GM21723 (cell line): ENCODE data around the gene TEX28.
"Not testable (repeated sequence)": the region's sequence is repeated elsewhere in the genome, so short reads cannot be mapped to it uniquely, and the experiment has no call there.

Source experiments
- ATAC-seq: cut with Tn5 transposase; IDR thresholded peaks from one replicate; pipeline ENCODE4 v1.9.1; 2021; ENCODE audit warnings: mild to moderate bottlenecking, moderate library complexity; ENCODE audit not compliant: unreplicated experiment

The TEX28 gene

DNA sequence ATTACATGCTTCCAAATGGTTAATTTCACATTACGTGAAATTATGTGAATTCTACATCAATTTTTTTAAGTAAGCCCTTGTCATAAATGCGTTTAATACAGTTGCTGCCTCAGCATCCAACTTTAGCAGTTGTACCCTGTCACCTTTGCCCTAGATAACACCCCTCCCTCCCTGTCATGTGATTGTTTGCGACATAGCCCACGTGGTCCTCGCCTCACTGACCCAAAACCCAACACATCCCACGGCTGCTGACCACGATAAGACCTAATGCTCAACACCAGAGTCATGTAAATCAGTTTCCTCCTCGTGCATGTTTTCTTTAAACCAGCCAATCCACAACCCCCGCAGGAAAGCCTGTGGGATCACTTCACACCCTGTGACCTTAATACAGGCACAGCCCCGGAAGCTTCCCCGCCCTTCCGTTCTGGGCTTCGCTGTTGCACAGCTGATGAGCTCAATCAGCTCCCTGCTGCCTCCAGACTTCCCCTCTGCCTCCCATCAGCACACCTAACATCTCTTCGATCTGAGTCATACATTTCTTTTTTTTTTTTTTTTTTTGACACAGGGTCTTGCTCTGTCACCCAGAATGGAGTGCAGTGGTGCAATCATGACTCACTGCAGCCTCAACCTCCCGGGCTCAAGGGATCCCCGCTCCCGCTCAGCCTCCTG, 47.4 kb downstream of the TEX28 start:
- peak; percentile 85 for ATAC-seq

DNA sequence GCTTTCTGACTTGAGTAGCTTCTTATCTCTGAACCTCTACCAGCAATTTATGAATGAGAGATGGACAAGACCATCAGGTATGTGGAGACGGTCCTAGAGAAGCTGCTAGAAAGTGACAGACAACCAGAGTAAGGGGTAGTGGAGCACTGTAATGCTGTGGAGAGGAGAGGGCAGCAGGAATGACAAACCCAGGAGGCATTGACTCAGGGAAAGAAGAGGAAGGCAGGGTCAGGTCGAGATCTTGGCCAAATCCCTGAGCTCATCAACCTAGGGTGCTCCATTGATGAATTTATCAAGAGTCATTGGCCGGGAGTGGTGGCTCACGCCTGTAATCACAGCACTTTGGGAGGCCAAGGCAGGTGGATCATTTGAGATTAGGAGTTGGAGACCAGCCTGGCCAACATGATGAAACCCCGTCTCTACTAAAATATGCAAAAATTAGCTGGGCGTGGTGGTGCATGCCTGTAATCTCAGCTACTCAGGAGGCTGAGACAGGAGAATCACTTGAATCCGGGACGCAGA, 54.9 kb downstream of the TEX28 start:
- ATAC-seq: not testable (repeated sequence)

DNA sequence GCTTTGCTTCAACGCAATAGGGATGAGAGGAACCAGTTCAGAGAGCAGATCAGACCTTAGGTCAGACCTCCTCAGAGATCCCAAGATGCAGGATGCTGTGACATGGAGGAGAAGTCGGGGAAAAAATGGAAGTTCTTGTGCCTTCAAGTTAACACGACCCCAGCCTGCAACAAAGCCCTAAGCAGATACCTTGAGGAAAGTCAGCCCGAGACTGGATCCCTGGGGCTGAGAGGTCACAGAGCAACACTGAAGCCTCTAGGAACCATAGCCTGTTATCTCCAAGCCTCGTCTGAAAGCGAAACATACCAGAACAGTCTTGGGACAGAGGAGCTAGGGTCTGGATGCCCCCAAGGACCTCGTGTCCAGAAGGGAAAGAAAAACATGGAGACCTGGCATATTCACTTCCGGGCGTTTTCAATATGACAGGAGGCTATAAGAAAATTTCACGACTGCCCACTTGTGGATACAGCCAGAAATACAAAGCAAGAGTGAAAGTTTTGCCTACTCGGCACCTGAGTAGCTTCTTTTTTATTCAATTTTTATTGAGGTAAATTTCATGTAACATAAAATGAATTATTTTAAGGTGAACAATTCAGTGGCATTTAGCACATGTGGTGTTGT, 55.9 kb downstream of the TEX28 start:
- ATAC-seq: not testable (repeated sequence)

DNA sequence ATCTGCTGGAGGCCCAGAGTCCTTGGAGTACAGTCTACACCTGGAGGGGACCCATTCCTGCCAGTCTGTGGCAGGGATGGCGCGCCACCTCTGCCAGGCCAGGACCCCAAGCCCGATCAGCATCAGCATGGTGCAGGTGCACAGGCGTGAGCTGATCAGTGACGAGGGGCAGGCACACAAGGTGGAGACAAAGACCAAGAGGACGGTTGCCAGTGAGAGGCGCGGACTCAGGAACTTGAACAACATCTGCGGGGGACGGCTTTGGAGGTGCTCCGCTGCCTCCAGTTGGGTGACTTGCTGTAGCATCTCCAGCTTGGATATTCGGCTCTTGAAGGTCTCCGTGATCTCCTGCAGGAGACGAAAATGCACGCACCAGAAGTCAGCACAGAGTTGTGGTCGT, 61.3 kb downstream of the TEX28 start:
- not testable (repeated sequence) for ATAC-seq

DNA sequence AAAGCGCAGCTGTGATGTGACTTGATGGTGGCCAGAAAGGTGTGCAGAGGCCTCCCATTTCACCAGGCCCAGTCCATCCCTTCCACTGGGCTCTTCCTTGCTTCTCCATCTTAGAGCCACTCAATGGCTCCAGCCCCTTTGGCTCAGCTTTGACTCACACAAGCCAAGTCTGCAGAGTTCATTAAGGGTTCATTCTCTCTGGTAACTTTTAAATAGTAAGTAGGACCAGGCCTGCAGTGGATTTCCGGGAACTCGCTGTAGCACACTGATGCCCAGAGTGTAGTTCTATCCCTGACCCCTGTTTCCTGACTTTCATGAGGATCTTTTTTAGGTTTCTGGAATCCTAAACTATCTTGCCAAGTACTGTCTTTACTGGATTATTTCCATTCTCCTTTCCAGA, 63.5 kb downstream of the TEX28 start:
- not testable (repeated sequence) for ATAC-seq

DNA sequence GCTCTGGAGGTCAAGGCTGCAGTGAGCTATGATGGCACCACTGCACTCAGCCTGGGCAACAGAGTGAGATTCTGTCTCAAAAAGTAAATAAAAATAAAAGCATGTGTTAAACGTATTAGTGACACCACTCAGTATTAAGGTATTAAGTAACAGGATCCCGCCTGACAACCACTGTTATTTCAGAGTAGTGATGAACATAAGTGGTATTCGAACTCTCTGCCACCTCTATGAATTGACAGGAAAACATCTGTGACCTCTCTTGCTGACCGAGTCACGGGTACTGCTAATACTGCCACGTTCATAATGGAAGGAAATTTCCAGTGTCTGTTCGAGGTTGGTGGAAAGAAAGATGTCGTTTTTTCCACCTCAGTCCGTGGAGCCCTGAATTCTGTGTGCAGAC, 68.2 kb downstream of the TEX28 start:
- not testable (repeated sequence) for ATAC-seq

DNA sequence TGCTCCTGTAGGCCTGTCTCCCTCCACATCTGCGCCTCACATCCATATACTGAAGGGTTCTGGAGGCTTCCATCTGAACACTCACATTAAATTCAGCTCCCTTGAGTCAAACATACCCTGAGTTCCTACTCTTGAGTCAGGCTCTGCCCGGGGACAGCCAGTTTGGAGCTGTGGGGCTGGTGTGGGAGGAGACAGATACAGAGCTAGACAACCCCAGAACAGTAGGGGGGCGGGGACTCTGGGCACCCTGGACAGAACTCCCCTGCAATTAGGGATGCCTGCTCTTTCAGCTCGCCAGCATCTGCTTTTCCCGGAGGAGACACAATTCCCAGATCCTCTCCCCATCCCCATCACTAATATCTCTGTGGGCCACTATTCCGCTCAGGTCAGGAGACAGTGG, 69.6 kb downstream of the TEX28 start:
- ATAC-seq: not testable (repeated sequence)
